Measurements from ENCODE around the gene NRIP1.

GRCh38 chr21:15058854-15059263 is 5.9 kb downstream of the NRIP1 start:
- TF ChIP-seq RBBP5 (IDR thresholded peaks at IDR 0.05; ENCODE audit: borderline replicate concordance, insufficient read depth, low read length, poor library complexity, severe bottlenecking) (no peak), ZNF184 (CRISPR knock-in tag; IDR thresholded peaks at IDR 0.05) (no peak), NKRF (IDR thresholded peaks at IDR 0.05; ENCODE audit: borderline replicate concordance) (no peak), ETV6 (IDR thresholded peaks at IDR 0.05; ENCODE audit: borderline replicate concordance in 1 of 2, low read depth in 2 of 2, low read length in 1 of 2) (no peak), ETV6 (CRISPR knock-in tag; IDR thresholded peaks at IDR 0.05; ENCODE audit: borderline replicate concordance) (no peak), ZKSCAN8 (CRISPR knock-in tag; IDR thresholded peaks at IDR 0.05) (no peak), ARNT (IDR thresholded peaks at IDR 0.05) (no peak)

All from K562 (cell line).